ENCODE measurements around the gene LRRTM4. TPM values are rescaled to one million over a fixed set of nuclear protein-coding genes. Genes with fewer than 3 reads are reported as not detected.

The LRRTM4 gene
- total and polyA plus RNA-seq, 2 experiments from 2014 or later = 4.5 to 15.4 TPM

DNA sequence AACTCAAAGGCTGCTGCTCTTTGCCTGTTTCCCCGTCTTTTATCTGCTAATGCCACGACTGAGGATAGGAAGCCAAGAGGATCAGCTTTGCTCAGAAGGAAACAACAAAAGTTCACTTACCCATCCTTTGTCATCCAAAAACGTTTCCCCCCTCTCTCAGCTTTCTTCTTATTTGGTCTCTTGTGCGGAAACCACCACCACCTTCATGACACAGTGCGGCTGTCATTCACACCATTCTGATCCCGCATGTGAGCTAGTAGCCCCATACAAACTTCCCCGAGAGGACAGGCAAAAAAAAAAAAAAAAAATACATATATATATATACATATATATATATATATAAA, 656 bp downstream of the LRRTM4 start:
- Histone ChIP-seq H2AFZ (no peak overlapping the region), H4K20me1 (replicated peaks; ENCODE audit: insufficient read depth) (no peaks in the 10 kb centered on the region), H3K4me1 (ENCODE audit: insufficient read depth) (peaks cover 43% of the 10 kb centered on the region), H3F3A (replicated peaks; ENCODE audit: low read depth) (0 out of 2 replicates have a peak, but pooled peaks cover 3% of the 10 kb centered on the region), H3K27ac (ENCODE audit: low read depth) (peak overlapping the region; percentile 99), H3K4me3 (peak overlapping the region; percentile 51), H3K9me2 (ENCODE audit: insufficient read depth) (no peaks in the 10 kb centered on the region), H3K27me3 (ENCODE audit: insufficient read depth) (no peaks in the 10 kb centered on the region), H3K36me3 (ENCODE audit: insufficient read depth) (no peaks in the 10 kb centered on the region), H3K79me2 (replicated peaks; ENCODE audit: insufficient read depth) (peaks cover 25% of the 10 kb centered on the region), H3K4me2 (peak overlapping the region; percentile 80)
- Mint-ChIP-seq H3K27ac (peak overlapping the region; percentile 95), H3K27me3 (ENCODE audit: insufficient read depth, low read depth, poor library complexity) (no peaks in the 10 kb centered on the region), H3K36me3 (ENCODE audit: low read depth) (peaks cover 46% of the 10 kb centered on the region), H3K4me3 (peak overlapping the region; percentile 75), H3K4me1 (peaks cover 68% of the 10 kb centered on the region), H3K9me3 (no peaks in the 10 kb centered on the region; the same call in 2 of the 3 replicates)
- peak; percentile 80 for ATAC-seq
- peak; percentile 79 for DNase-seq (ENCODE audit: low spot score)
- TF ChIP-seq ZNF462 (CRISPR knock-in tag; IDR thresholded peaks at IDR 0.05) = 0 out of 2 replicates have a peak, but pooled peaks have one; percentile 47
- TF ChIP-seq, protein P1, sequence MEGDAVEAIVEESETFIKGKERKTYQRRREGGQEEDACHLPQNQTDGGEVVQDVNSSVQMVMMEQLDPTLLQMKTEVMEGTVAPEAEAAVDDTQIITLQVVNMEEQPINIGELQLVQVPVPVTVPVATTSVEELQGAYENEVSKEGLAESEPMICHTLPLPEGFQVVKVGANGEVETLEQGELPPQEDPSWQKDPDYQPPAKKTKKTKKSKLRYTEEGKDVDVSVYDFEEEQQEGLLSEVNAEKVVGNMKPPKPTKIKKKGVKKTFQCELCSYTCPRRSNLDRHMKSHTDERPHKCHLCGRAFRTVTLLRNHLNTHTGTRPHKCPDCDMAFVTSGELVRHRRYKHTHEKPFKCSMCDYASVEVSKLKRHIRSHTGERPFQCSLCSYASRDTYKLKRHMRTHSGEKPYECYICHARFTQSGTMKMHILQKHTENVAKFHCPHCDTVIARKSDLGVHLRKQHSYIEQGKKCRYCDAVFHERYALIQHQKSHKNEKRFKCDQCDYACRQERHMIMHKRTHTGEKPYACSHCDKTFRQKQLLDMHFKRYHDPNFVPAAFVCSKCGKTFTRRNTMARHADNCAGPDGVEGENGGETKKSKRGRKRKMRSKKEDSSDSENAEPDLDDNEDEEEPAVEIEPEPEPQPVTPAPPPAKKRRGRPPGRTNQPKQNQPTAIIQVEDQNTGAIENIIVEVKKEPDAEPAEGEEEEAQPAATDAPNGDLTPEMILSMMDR (conservative IDR thresholded peaks at IDR 0.05; ENCODE audit: low read depth in 2 of 2) = no peak
- TF ChIP-seq ZNF114 (CRISPR knock-in tag; IDR thresholded peaks at IDR 0.05) = no peak
- TF ChIP-seq JUNB (IDR thresholded peaks at IDR 0.05; ENCODE audit: unreplicated experiment) = no peak
- TF ChIP-seq POLR2AphosphoS5 (IDR thresholded peaks at IDR 0.05; ENCODE audit: low read depth) = peak; percentile 50; the same call in 1 of the 2 replicates
- 0 out of 2 replicates have a peak, but pooled peaks have one; percentile 5 for TF ChIP-seq NANOG (IDR thresholded peaks at IDR 0.05; ENCODE audit: borderline replicate concordance)
